Left cardiac atrium (tissue), 4 donors: ENCODE measurements around the gene UGT1A4. TPM values are rescaled to one million over a fixed set of nuclear protein-coding genes. Genes with fewer than 3 reads are reported as not detected.

ENCODE experiments used
- ATAC-seq, 2 donors: fragments of 200-7000 bp; cut with Tn5 transposase; one replicate each; pipeline ENCODE4 v1.9.1; 2020; ENCODE audit warnings: mild to moderate bottlenecking in 2 of 2, moderate library complexity in 2 of 2
- DNase-seq: peaks from one replicate; pipeline ENCODE4 v3.0.0-alpha.2; 2020
- intact Hi-C, 2 donors: fragments of 100-400 bp; cut with DNase I; formaldehyde crosslinking; loops; one replicate each; pipeline versions ENCODE4 v1.14.1 to v1.15.1; 2022 to 2023
- total RNA-seq, 2 donors: library from RNA; stranded (reverse); fragmentation: NEBNext Ultra II Directional; extraction: Animal tissue kit (Norgen Biotek cat#: 25700); gene quantifications; one replicate each; pipeline ENCODE4 v1.2.1, GENCODE V29; 2021
- donor health status: DM: no; HTN: yes; CAD: no.
- donor health status: DM: no; HTN: yes; CAD: no; lungs with severe emphysema.
- donor health status: DM: yes; HTN: yes; CAD: no.
- donor health status: Dilated cardiomyopathy.

Gene UGT1A4
- total RNA-seq, 2 donors from 2014 or later, result not detected

- DNase-seq (no peak), ATAC-seq (no peak)
- intact Hi-C loops, result no loop called here
Measured at GRCh38 chr2:233819884-233820773, 101.6 kb downstream of the UGT1A4 start.

DNA sequence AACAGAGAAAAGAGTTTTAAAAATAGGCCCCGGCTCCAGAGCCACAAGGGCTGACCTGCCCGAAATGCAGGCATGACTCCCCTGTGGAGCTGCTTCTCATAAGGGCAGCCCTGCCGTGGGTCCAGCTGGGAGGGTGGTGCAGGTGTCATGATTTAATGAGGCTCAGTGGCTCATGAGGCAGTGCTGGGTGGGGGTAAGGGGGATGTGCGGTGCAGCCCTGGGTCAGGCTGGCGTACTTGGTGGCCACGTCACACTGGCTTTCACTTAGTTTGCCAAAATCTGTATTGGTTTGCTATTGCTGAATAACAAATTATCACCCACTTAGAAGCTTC lies 102.2 kb downstream of the UGT1A4 start:
- DNase-seq, result no peak
- intact Hi-C loops, result no loop called here

DNA sequence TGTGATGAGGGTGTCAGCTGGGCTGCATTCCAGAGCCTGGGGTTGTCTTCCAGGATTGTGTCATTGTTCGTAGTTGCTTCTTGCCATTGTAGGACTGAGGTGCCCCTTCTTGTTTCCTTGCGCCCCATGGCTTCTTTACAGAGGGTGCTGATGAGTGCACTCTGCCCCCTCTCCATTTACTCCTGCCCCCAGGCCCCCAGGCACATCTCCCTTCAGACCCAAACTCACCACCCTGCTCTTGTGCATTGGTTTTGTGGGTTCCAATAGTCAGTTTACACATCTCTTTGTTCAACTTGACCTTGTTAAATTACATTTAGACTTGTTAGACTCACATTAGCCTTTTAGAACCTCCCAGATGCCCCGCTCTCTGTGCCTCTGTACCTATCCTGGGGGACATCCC lies 102.7 kb downstream of the UGT1A4 start:
- DNase-seq (no peak), ATAC-seq (no peak)
- intact Hi-C loops, result no loop called here

More for the DNA sequence above, 102.2 kb downstream of the UGT1A4 start:
- ATAC-seq, result no peak

DNA sequence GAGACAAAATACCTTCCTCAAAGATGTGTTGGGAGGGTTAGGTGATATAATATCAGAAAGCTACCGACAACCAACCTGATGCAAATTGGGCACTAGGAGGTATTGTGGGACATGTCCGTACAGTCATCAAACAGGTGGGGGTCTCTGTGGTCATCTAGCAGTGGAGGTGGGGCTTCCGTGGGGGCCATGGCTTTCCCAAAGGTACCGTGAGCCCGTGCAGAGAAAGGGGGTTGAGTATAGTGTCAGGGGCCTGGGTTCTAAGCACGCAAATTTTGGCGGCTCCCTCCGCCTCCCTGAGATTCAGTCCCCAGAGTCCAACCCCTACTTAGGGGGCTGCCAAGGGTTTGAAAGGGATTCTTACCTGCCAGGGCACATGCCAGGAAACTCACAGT lies 103.2 kb downstream of the UGT1A4 start:
- no peak for DNase-seq
- intact Hi-C loops, result no loop called here
- ATAC-seq, result no peak

DNA sequence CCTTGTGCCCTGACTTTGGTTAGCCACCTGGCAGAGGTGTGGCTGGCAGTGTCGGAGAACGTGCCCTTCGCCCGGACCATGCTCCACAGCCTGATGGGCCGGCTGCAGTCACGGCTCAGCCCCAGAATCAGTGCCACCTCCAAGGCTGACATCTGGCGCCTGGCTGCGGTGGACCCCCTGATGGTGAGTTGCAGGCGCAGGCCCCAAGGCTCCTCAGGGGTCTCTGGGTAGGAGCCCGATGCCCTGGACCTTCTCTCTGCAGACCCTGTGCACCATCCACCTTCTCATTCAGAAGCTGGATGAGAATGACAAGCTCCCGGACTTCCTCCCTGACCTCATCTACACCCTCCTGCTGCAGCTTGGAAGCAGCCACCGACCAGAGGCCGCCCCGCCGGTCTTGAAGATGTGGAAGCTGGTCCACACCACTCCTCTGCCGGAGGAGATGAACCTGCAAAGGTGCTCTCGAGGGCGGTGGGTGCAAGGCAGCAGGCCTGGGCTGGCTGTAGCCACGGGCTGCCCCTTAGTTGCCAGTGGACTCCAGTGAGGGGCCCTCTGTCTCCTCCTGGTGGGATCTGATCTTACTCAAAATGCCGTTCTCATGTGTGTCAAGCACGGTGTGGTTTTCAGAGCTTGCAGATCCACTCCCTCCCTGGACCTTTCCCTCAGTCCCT lies 103.7 kb downstream of the UGT1A4 start:
- DNase-seq, result no peak
- intact Hi-C loops, result no loop called here
- ATAC-seq, result no peak

Other genes with a start within 250 kb of the UGT1A4 start
- 10 to 100 TPM; 14.5 to 17.1 TPM for gene USP40, start 152.0 kb upstream of the UGT1A4 start, total RNA-seq
- gene UGT1A8, start 101.1 kb upstream of the UGT1A4 start, total RNA-seq, result not detected
- not detected for gene UGT1A10, start 82.3 kb upstream of the UGT1A4 start, total RNA-seq
- under 1 TPM in 1 of 2 donors, not detected in 1; 0.12 TPM for gene UGT1A9, start 46.8 kb upstream of the UGT1A4 start, total RNA-seq
- not detected for gene UGT1A7, start 36.8 kb upstream of the UGT1A4 start, total RNA-seq
- gene UGT1A6, start 25.8 kb upstream of the UGT1A4 start, total RNA-seq, result not detected
- gene UGT1A5, start 5.8 kb upstream of the UGT1A4 start, total RNA-seq, result not detected
- gene UGT1A3, start 10.3 kb downstream of the UGT1A4 start, total RNA-seq, result not detected
- gene UGT1A1, start 41.5 kb downstream of the UGT1A4 start, total RNA-seq, result not detected
- not detected for gene MROH2A, start 59.6 kb downstream of the UGT1A4 start, total RNA-seq
- 1 to 10 TPM in 1 of 2 donors, not detected in 1; 1.1 TPM for gene HJURP, start 135.8 kb downstream of the UGT1A4 start, total RNA-seq
- gene TRPM8, start 198.6 kb downstream of the UGT1A4 start, total RNA-seq, result not detected